Upper lobe of left lung (tissue), 6 donors: Measurements from ENCODE around the gene SLC7A6. TPM values are rescaled to one million over a fixed set of nuclear protein-coding genes. Genes with fewer than 3 reads are reported as not detected.

ENCODE experiments used
- ATAC-seq, 2 donors: fragments of 200-7000 bp; cut with Tn5 transposase; one replicate each; pipeline ENCODE4 v1.9.1; 2022; ENCODE audit warnings: mild to moderate bottlenecking in 2 of 2, moderate library complexity in 2 of 2; ENCODE audit not compliant: low FRiP score in 2 of 2
- DNase-seq, 2 donors: peaks; one replicate each; pipeline ENCODE4 v3.0.0-alpha.2; 2019 to 2020
- H3K27ac ChIP-seq, 4 donors: fragments of 200-600 bp; sonication (generic); one replicate each; pipeline ENCODE4 v1.5.1; 2016 to 2019
- H3K27me3 ChIP-seq, 4 donors: fragments of 200-600 bp; sonication (generic); one replicate each; pipeline ENCODE4 v1.5.1; 2017 to 2019
- H3K36me3 ChIP-seq, 4 donors: fragments of 200-600 bp; sonication (generic); one replicate each; pipeline ENCODE4 v1.5.1; 2016 to 2019
- H3K4me1 ChIP-seq, 4 donors: fragments of 200-600 bp; sonication (generic); one replicate each; pipeline ENCODE4 v1.5.1; 2018 to 2019
- H3K4me3 ChIP-seq, 4 donors: fragments of 200-600 bp; sonication (generic); one replicate each; pipeline ENCODE4 v1.5.1; 2017 to 2019; ENCODE audit warnings: mild to moderate bottlenecking in 2 of 4, moderate library complexity in 1 of 4
- H3K9me3 ChIP-seq, 4 donors: fragments of 200-600 bp; sonication (generic); one replicate each; pipeline ENCODE4 v1.5.1; 2018 to 2019
- EP300 ChIP-seq, 4 donors: sonication (generic); formaldehyde crosslinking; IDR thresholded peaks; one replicate each; pipeline ENCODE4 v1.5.1; 2017; ENCODE audit warnings: antibody characterized with exemption in 4 of 4, control low read depth in 2 of 4
- POLR2A ChIP-seq, 4 donors: fragments of 450-650 bp; IDR thresholded peaks; one replicate each; pipeline ENCODE4 v1.5.1; 2016 to 2017; ENCODE audit warnings: antibody characterized with exemption in 4 of 4, mild to moderate bottlenecking in 2 of 4
- POLR2AphosphoS5 ChIP-seq, 2 donors: sonication (generic); formaldehyde crosslinking; IDR thresholded peaks; one replicate each; pipeline ENCODE4 v1.5.1; 2017; ENCODE audit warnings: antibody characterized with exemption in 2 of 2
- WGBS, 2 donors: methylation state at CpG; one replicate each; pipeline ENCODE4 v1.1.5; 2017 to 2018; 5-methylcytosine and 5-hydroxymethylcytosine counted together
- total RNA-seq, 6 donors: library from RNA; depleted of rRNA in 4 of 6; stranded (reverse); fragments of >200 nt in 4 of 6; gene quantifications; one replicate each; pipeline versions ENCODE4 v1.1.0 to v1.2.1, GENCODE V29; 2016 to 2021
- TF ChIP-seq, protein P1 (sequence below), 6 experiments: fragments of 450-650 bp in 4 of 6; fragments of 200-600 bp in 2 of 6; sonication (generic) in 2 of 6; IDR thresholded peaks; one replicate each; pipeline ENCODE4 v1.5.1; 2016 to 2019; ENCODE audit warnings: antibody characterized with exemption in 6 of 6
- donor health status: DM: no; HTN: no; CAD: no; lungs with moderate emphysema.
- donor health status: DM: no; HTN: yes; CAD: no; lungs with severe emphysema.

Gene SLC7A6
- total RNA-seq, 6 donors from 2014 or later, result 44.9 to 109 (median 49.5) TPM

DNA sequence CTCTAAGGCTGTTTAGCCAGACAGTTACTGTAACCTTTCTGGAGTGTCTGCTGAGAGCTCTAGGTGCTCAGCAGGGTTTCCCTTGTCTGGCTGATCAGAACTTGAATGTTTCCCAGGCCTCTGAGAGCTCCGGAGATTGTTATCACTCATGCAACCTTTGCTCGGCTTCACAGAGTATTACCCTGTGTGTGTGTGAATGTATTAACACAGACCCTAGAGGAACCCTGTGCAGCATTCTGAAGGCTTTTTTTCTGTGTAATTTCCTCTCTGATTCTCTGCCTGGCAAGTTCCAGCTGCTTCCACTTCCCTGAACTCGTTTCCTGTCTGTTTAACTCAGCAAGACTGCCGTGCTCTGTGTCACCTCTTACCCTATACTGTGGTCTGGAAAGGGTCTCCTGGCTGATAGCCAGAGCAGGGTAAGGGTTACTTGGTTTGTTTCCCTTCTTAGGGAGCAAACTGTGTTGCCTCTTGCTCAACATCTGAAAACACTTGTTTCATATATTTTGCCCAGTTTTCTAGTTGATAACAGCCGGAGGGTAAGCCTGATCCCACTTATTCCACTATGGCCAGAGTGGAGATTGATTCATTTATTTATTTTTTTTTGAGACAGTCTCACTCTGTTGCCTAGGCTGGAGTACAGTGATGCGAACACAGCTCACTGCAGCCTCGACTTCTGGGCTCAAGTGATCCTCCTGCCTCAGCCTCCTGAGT, 68.2 kb downstream of the SLC7A6 start:
- Histone ChIP-seq H3K27ac (peak overlapping the region; percentile 45 to 66 (median 59)), H3K9me3 (no peaks in the 10 kb centered on the region), H3K27me3 (no peaks in the 10 kb centered on the region), H3K4me3 (no peak overlapping the region), H3K36me3 (peaks cover 0 to 7% (median 4%) of the 10 kb centered on the region in 4 donors), H3K4me1 (peaks cover 16 to 34% (median 23%) of the 10 kb centered on the region in 4 donors)
- ATAC-seq, result peak; percentile 41 to 42
- TF ChIP-seq POLR2A (IDR thresholded peaks at IDR 0.05) (no peak), EP300 (IDR thresholded peaks at IDR 0.05) (no peak), POLR2AphosphoS5 (IDR thresholded peaks at IDR 0.05) (no peak)
- TF ChIP-seq, protein P1, sequence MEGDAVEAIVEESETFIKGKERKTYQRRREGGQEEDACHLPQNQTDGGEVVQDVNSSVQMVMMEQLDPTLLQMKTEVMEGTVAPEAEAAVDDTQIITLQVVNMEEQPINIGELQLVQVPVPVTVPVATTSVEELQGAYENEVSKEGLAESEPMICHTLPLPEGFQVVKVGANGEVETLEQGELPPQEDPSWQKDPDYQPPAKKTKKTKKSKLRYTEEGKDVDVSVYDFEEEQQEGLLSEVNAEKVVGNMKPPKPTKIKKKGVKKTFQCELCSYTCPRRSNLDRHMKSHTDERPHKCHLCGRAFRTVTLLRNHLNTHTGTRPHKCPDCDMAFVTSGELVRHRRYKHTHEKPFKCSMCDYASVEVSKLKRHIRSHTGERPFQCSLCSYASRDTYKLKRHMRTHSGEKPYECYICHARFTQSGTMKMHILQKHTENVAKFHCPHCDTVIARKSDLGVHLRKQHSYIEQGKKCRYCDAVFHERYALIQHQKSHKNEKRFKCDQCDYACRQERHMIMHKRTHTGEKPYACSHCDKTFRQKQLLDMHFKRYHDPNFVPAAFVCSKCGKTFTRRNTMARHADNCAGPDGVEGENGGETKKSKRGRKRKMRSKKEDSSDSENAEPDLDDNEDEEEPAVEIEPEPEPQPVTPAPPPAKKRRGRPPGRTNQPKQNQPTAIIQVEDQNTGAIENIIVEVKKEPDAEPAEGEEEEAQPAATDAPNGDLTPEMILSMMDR (IDR thresholded peaks at IDR 0.05), result no peak
- DNase-seq, result peak in 1 of 2 donors; percentile 56
- 35 to 36% methylated on average over 7 of the region's 7 CpGs for WGBS, 2 donors

DNA sequence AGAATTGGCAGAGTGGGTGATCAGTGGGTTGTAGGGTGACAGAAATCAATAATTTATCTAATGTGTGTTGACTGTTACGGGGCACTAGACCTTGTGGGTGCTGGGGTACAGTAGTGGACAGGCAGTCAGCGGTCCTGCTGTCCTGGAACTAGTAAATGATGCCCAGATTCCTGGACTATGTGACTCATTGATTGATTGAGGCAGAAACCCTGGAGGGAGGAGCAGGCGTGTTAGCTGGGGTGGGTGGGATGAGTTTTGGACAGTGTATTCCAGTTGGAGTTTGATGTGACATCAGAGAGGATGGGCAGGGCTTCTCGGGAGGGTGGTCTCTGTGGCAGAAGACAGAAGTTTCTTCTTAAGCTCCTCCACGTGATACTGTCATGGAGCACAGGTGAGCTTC, 70.8 kb downstream of the SLC7A6 start:
- no peaks in the 10 kb centered on the region for H3K9me3 ChIP-seq
- peaks cover 16 to 24% (median 22%) of the 10 kb centered on the region in 4 donors for H3K4me1 ChIP-seq
- ATAC-seq (peak in 1 of 2 donors; percentile 84), DNase-seq (no peak)
- peaks cover 6 to 33% (median 27%) of the 10 kb centered on the region in 4 donors for H3K36me3 ChIP-seq
- 96 to 100% methylated on average over 5 of the region's 5 CpGs for whole genome bisulfite sequencing, 2 donors
- no peaks in the 10 kb centered on the region for H3K27me3 ChIP-seq
- no peak overlapping the region for H3K4me3 ChIP-seq
- TF ChIP-seq EP300 (IDR thresholded peaks at IDR 0.05) (no peak), POLR2AphosphoS5 (IDR thresholded peaks at IDR 0.05) (no peak), POLR2A (IDR thresholded peaks at IDR 0.05) (no peak)
- TF ChIP-seq, protein P1 (IDR thresholded peaks at IDR 0.05), result no peak
- no peak overlapping the region for H3K27ac ChIP-seq

DNA sequence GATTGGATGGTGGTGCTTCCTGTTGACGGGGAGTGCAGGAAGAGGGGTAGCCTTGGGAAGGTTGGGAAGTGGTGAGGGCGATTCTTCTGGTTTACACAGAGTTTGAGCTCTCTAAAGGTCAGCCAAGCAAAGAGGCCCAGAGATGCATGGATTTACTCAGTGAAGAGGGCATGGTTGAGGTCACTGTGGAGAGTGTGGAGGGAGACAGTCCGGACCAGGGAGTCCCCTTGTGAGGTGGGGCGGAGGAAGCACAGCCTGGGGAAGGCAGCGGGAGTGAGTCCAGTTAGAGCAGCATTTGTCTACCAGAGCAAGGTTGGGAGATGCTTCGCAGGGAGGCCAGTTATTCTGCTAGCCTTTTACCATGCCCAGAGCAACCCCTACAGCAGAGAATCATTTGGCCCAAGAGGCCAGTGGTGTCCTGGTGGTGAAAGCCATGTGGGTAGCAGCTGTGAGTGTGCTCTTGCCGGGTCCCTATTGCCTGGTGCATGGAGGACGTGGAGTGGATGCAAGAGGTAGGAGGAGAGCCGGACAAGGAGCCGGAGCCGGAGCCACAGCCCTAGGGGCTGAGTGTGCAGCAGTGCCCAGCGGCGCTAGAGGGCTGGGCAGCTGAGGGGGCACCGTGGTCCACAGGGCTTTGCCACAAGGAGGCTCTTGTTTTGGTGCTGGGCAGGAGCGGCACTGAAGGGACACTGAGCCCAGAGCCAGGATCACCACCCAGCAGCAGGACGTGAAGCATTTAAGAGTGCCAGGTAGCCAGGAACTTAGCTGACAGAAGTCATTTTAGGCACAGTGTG, 74.2 kb downstream of the SLC7A6 start:
- ATAC-seq (no peak), DNase-seq (no peak)
- peaks cover 12 to 66% (median 48%) of the 10 kb centered on the region in 4 donors for H3K36me3 ChIP-seq
- no peak overlapping the region for H3K27ac ChIP-seq
- WGBS, 2 donors, result 94 to 95% methylated on average over 8 to 16 of the region's 16 CpGs
- TF ChIP-seq, protein P1 (IDR thresholded peaks at IDR 0.05), result no peak
- TF ChIP-seq EP300 (IDR thresholded peaks at IDR 0.05), result no peak
- TF ChIP-seq POLR2AphosphoS5 (IDR thresholded peaks at IDR 0.05), result no peak
- no peak for TF ChIP-seq POLR2A (IDR thresholded peaks at IDR 0.05)
- peaks cover 0 to 2% (median under 1%) of the 10 kb centered on the region in 4 donors for H3K4me1 ChIP-seq
- H3K9me3 ChIP-seq, result no peaks in the 10 kb centered on the region
- H3K27me3 ChIP-seq, result no peaks in the 10 kb centered on the region
- H3K4me3 ChIP-seq, result no peak overlapping the region

DNA sequence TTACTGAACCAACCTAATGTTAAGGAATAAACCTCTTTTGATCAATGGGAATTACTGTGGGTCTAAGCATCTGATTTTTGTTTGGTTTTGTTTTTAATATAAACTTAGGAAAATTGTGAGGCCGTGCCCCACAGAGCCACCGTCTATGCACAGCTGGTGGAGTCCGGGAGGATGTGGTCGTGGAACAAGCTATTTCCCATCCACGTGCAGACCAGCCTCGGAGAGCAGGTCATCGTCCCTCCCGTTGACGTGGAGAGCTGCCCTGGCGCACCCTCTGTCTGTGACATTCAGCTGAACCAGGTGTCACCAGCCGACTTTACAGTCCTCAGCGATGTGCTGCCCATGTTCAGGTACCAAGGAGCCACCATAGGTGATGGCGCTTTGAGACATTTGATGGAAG, 74.9 kb downstream of the SLC7A6 start:
- ATAC-seq (no peak), DNase-seq (no peak)
- H3K4me3 ChIP-seq, result no peak overlapping the region

More for the DNA sequence above, 74.9 kb downstream of the SLC7A6 start:
- H3K4me1 ChIP-seq, result no peaks in the 10 kb centered on the region
- WGBS, 2 donors, result 93 to 98% methylated on average over 11 to 13 of the region's 13 CpGs
- H3K27me3 ChIP-seq, result no peaks in the 10 kb centered on the region
- H3K36me3 ChIP-seq, result peaks cover 12 to 67% (median 50%) of the 10 kb centered on the region in 4 donors
- TF ChIP-seq, protein P1 (IDR thresholded peaks at IDR 0.05), result no peak
- TF ChIP-seq EP300 (IDR thresholded peaks at IDR 0.05) (no peak), POLR2A (IDR thresholded peaks at IDR 0.05) (no peak), POLR2AphosphoS5 (IDR thresholded peaks at IDR 0.05) (no peak)
- H3K27ac ChIP-seq, result no peak overlapping the region
- H3K9me3 ChIP-seq, result no peaks in the 10 kb centered on the region
